K562 (cell line): ENCODE data around the gene PA2G4. TPM values are rescaled to one million over a fixed set of nuclear protein-coding genes. Genes with fewer than 3 reads are reported as not detected.

Source experiments
- BHLHE40 ChIP-seq: IDR thresholded peaks from 2 replicates; pipeline ENCODE4 v1.6.1; 2011; ENCODE audit warnings: low read length, improper control_type of control experiment
- C11orf30 ChIP-seq: fragments of 450-650 bp; IDR thresholded peaks from 2 replicates; pipeline ENCODE4 v1.6.1; 2016; ENCODE audit warnings: low read depth, mild to moderate bottlenecking
- DMBX1 ChIP-seq: fragments of 250-450 bp; sonication (Bioruptor Pico); IDR thresholded peaks from 2 replicates; pipeline ENCODE4 v1.8.0; 2022; ENCODE audit warnings: inconsistent platforms, mild to moderate bottlenecking, moderate library complexity, borderline replicate concordance
- E2F8 ChIP-seq: fragments of 450-650 bp; IDR thresholded peaks from 2 replicates; pipeline ENCODE4 v1.7.1; 2018; ENCODE audit warnings: mild to moderate bottlenecking, low read depth; ENCODE audit not compliant: partially characterized antibody
- ESRRA ChIP-seq: fragments of 450-650 bp; IDR thresholded peaks from 2 replicates; pipeline ENCODE4 v1.6.1; 2014; ENCODE audit warnings: low read depth, mild to moderate bottlenecking, moderate library complexity, borderline replicate concordance
- FOS ChIP-seq: IDR thresholded peaks from 3 replicates; pipeline ENCODE4 v1.6.1; 2011; ENCODE audit not compliant: insufficient read length; ENCODE audit errors: extremely low read depth
- GATAD2A ChIP-seq: fragments of 450-650 bp; IDR thresholded peaks from 2 replicates; pipeline ENCODE4 v1.6.1; 2017
- GTF2B ChIP-seq: IDR thresholded peaks from 2 replicates; pipeline ENCODE4 v1.6.1; 2011; ENCODE audit not compliant: insufficient read length; ENCODE audit errors: extremely low read depth
- MLX ChIP-seq, 2 experiments: fragments of 450-650 bp in 1 of 2; sonication (generic) in 1 of 2; formaldehyde crosslinking; conservative IDR thresholded peaks; 2 replicates each; pipeline versions ENCODE4 v1.4.0 to v1.8.1; 2020 to 2022; ENCODE audit warnings: mild to moderate bottlenecking in 1 of 2, missing genetic modification reagents in 1 of 2
- NBN ChIP-seq: fragments of 450-650 bp; IDR thresholded peaks from 2 replicates; pipeline ENCODE4 v1.6.1; 2016; ENCODE audit warnings: low read depth, mild to moderate bottlenecking
- NCOA1 ChIP-seq: fragments of 450-650 bp; IDR thresholded peaks from 2 replicates; pipeline ENCODE4 v1.6.1; 2016; ENCODE audit warnings: low read depth
- RFX7 ChIP-seq: fragments of 250-450 bp; sonication (Bioruptor Pico); IDR thresholded peaks from 2 replicates; pipeline ENCODE4 v1.5.1; 2021; ENCODE audit warnings: mild to moderate bottlenecking
- SMAD2 ChIP-seq: fragments of 150-350 bp; IDR thresholded peaks from 2 replicates; pipeline ENCODE4 v1.6.1; 2014; ENCODE audit warnings: low read depth, mild to moderate bottlenecking, low read length
- SMC3 ChIP-seq: conservative IDR thresholded peaks from 2 replicates; pipeline ENCODE4 v1.6.1; 2011; ENCODE audit warnings: low read depth, low read length, improper control_type of control experiment; ENCODE audit not compliant: insufficient read depth
- TAF9B ChIP-seq: fragments of 450-650 bp; IDR thresholded peaks from 2 replicates; pipeline ENCODE4 v1.6.1; 2018; ENCODE audit warnings: mild to moderate bottlenecking; ENCODE audit not compliant: partially characterized antibody
- VEZF1 ChIP-seq: fragments of 200-800 bp; sonication (Bioruptor generic); IDR thresholded peaks from 2 replicates; pipeline ENCODE4 v1.6.1; 2017; ENCODE audit warnings: missing genetic modification characterization, missing compliant biosample characterization
- ZBTB33 ChIP-seq: sonication (generic); formaldehyde crosslinking; IDR thresholded peaks from 2 replicates; pipeline ENCODE4 v1.8.1; 2023; ENCODE audit warnings: mild to moderate bottlenecking, missing genetic modification reagents
- ZNF239 ChIP-seq: fragments of 250-450 bp; sonication (Bioruptor Pico); IDR thresholded peaks from 2 replicates; pipeline ENCODE4 v1.4.0; 2020; ENCODE audit warnings: mild to moderate bottlenecking
- ZNF644 ChIP-seq: fragments of 200-800 bp; sonication (Bioruptor generic); IDR thresholded peaks from 2 replicates; pipeline ENCODE4 v1.6.1; 2016; ENCODE audit warnings: low read depth, missing genetic modification characterization, missing compliant biosample characterization
- polyA plus RNA-seq, 8 experiments: library from polyadenylated mRNA; depleted of rRNA in 4 of 8; stranded (reverse) in 5 of 8; unstranded in 3 of 8; fragments of >200 nt; fragmentation: Nextera tagmentation in 2 of 8; fragmentation: Illumina TruSeq in 1 of 8; extraction: Ambion mirVana in 2 of 8; extraction: Trizol in 1 of 8; gene quantifications; 2 replicates each; pipeline versions ENCODE4 v1.2.1 to v1.2.3, GENCODE V29; 2011 to 2014; ENCODE audit warnings: inconsistent platforms in 1 of 8, missing spikeins in 1 of 8
- total RNA-seq, 7 experiments: library from RNA; depleted of rRNA in 6 of 7; stranded (reverse); fragments of >200 nt in 6 of 7; fragmentation: Illumina TruSeq in 2 of 7; extraction: Trizol in 2 of 7; gene quantifications; 2 replicates each; pipeline versions ENCODE4 v1.2.1 to v1.2.3, GENCODE V29; 2011 to 2021; ENCODE audit warnings: low replicate concordance in 1 of 7

PA2G4 gene
- total and polyA plus RNA-seq, 9 of the 15 experiments (the other 6 are each of a cell fraction or from before 2014, with no cell fraction given) = 230 to 925 (median 638) TPM

GRCh38 chr12:56152132-56152755 is 47.9 kb downstream of the PA2G4 start, which contains the start of gene MYL6B (continued):
- no peak for TF ChIP-seq DMBX1 (CRISPR knock-in tag)
- peak; percentile 43 for TF ChIP-seq E2F8
- TF ChIP-seq FOS = no peak
- no peak; the same call in 1 of the 2 replicates for TF ChIP-seq ZNF239 (CRISPR knock-in tag)
- TF ChIP-seq GTF2B = no peak
- 0 out of 2 replicates have a peak, but pooled peaks have one; percentile 20 for TF ChIP-seq RFX7 (CRISPR knock-in tag)
- TF ChIP-seq GATAD2A = peak; percentile 87
- TF ChIP-seq ZBTB33 = no peak
- TF ChIP-seq BHLHE40 = peak; percentile 93
- peak; percentile 37; the same call in 1 of the 2 replicates for TF ChIP-seq C11orf30
- peak; percentile 96 for TF ChIP-seq VEZF1 (CRISPR knock-in tag)
- no peak for TF ChIP-seq MLX (CRISPR knock-in tag; conservative IDR thresholded peaks at IDR 0.05)
- peak; percentile 45; the same call in 1 of the 2 replicates for TF ChIP-seq NBN
- TF ChIP-seq NCOA1 = no peak
- TF ChIP-seq TAF9B = peak; percentile 66
- TF ChIP-seq ESRRA = peak; percentile 25; the same call in 1 of the 2 replicates
- no peak for TF ChIP-seq ZNF644 (tag)
- no peak for TF ChIP-seq SMAD2
- no peak for TF ChIP-seq SMC3
